HG03565 (cell line): ENCODE data around the gene NSD2.
A peak's percentile ranks its signal among the peaks of the same experiment; 100 is the strongest.
"Not testable (repeated sequence)": the region's sequence is repeated elsewhere in the genome, so short reads cannot be mapped to it uniquely, and the experiment has no call there.

Experiments used
- ATAC-seq: cut with Tn5 transposase; IDR thresholded peaks from one replicate; pipeline ENCODE4 v1.9.1; 2021; ENCODE audit warnings: mild to moderate bottlenecking, moderate library complexity; ENCODE audit not compliant: unreplicated experiment

NSD2 gene

GRCh38 chr4:1841887-1842210 lies 29.3 kb upstream of the NSD2 start:
- ATAC-seq, result no peak

- ATAC-seq, result no peak
Measured at GRCh38 chr4:1842339-1842895, 28.8 kb upstream of the NSD2 start.

- no peak for ATAC-seq
Measured at GRCh38 chr4:1842993-1843448, 28.2 kb upstream of the NSD2 start.

- no peak for ATAC-seq
Measured at GRCh38 chr4:1843852-1844251, 27.3 kb upstream of the NSD2 start.

- ATAC-seq, result not testable (repeated sequence)
Measured at GRCh38 chr4:1844618-1845017, 26.6 kb upstream of the NSD2 start.

- no peak for ATAC-seq
Measured at GRCh38 chr4:1846580-1846979, 24.6 kb upstream of the NSD2 start.

- no peak for ATAC-seq
Measured at GRCh38 chr4:1850276-1850675, 20.9 kb upstream of the NSD2 start.

GRCh38 chr4:1851160-1851559 lies 20.0 kb upstream of the NSD2 start:
- no peak for ATAC-seq

- ATAC-seq, result no peak
Measured at GRCh38 chr4:1851575-1852410, 19.4 kb upstream of the NSD2 start.

- no peak for ATAC-seq
Measured at GRCh38 chr4:1852904-1853623, 18.1 kb upstream of the NSD2 start.

- no peak for ATAC-seq
Measured at GRCh38 chr4:1854752-1855151, 16.4 kb upstream of the NSD2 start.

- ATAC-seq, result peak; percentile 2
Measured at GRCh38 chr4:1855333-1856070, 15.7 kb upstream of the NSD2 start.

GRCh38 chr4:1856071-1856942 lies 14.9 kb upstream of the NSD2 start, which contains the start of gene LETM1:
Gene LETM1 (minus strand): TSS chr4:1856156. CDS start chr4:1855950, 206 bp downstream.
- ATAC-seq, result peak; percentile 79

- ATAC-seq, result no peak
Measured at GRCh38 chr4:1856943-1857699, 14.1 kb upstream of the NSD2 start.

- ATAC-seq, result no peak
Measured at GRCh38 chr4:1857931-1858330, 13.3 kb upstream of the NSD2 start.

- ATAC-seq, result no peak
Measured at GRCh38 chr4:1859389-1859753, 11.8 kb upstream of the NSD2 start.

GRCh38 chr4:1862055-1862911 lies 8.9 kb upstream of the NSD2 start:
- no peak for ATAC-seq

- no peak for ATAC-seq
Measured at GRCh38 chr4:1862961-1863296, 8.3 kb upstream of the NSD2 start.
